Fibroblast of pulmonary artery (primary cell): ENCODE data around the gene GPC5.

Experiments used
- DNase-seq: peaks from one replicate; pipeline ENCODE4 v3.0.0-alpha.2; 2010; ENCODE audit warnings: low read depth
- H3K4me3 ChIP-seq: replicated peaks from 2 replicates; pipeline ENCODE4 v1.5.1; 2011; ENCODE audit warnings: low read depth, mild to moderate bottlenecking, control low read depth, low read length, moderate library complexity
- CTCF ChIP-seq: IDR thresholded peaks from 2 replicates; pipeline ENCODE4 v1.5.1; 2011; ENCODE audit warnings: mild to moderate bottlenecking, control low read depth, low read length, inconsistent platforms; ENCODE audit errors: missing control alignments

The GPC5 gene

GRCh38 chr13:91845612-91846011 lies 447.2 kb downstream of the GPC5 start:
- TF ChIP-seq CTCF: no peak
- DNase-seq: no peak
- H3K4me3 ChIP-seq: no peak overlapping the region

GRCh38 chr13:91863699-91864098 lies 465.3 kb downstream of the GPC5 start:
- H3K4me3 ChIP-seq: no peak overlapping the region
- no peak for TF ChIP-seq CTCF
- DNase-seq: no peak

GRCh38 chr13:91868351-91868750 lies 469.9 kb downstream of the GPC5 start:
- TF ChIP-seq CTCF: no peak
- H3K4me3 ChIP-seq: no peak overlapping the region
- no peak for DNase-seq

GRCh38 chr13:91878491-91878890 lies 480.1 kb downstream of the GPC5 start:
- H3K4me3 ChIP-seq: no peak overlapping the region
- no peak for TF ChIP-seq CTCF
- DNase-seq: no peak

- TF ChIP-seq CTCF: no peak
- no peak overlapping the region for H3K4me3 ChIP-seq
- no peak for DNase-seq
Measured at GRCh38 chr13:91879360-91879759, 480.9 kb downstream of the GPC5 start.

- DNase-seq: no peak
- no peak for TF ChIP-seq CTCF
- no peak overlapping the region for H3K4me3 ChIP-seq
Measured at GRCh38 chr13:91882918-91883317, 484.5 kb downstream of the GPC5 start.

GRCh38 chr13:91889641-91890040 lies 491.2 kb downstream of the GPC5 start:
- no peak overlapping the region for H3K4me3 ChIP-seq
- DNase-seq: no peak
- no peak for TF ChIP-seq CTCF
